HEK293T (cell line): ENCODE measurements around the gene AKR1C3.

Source experiments
- CTCF ChIA-PET: fragments of 350-600 bp; formaldehyde crosslinking; extraction: SDS; loops from one replicate; lab custom pipeline; 2021; ENCODE audit warnings: antibody characterized with exemption, inconsistent platforms; lab: Yijun Ruan, JAX
- POLR2A ChIA-PET: fragments of 350-600 bp; formaldehyde crosslinking; extraction: SDS; loops from one replicate; lab custom pipeline; 2020; ENCODE audit warnings: antibody characterized with exemption, inconsistent platforms; lab: Yijun Ruan, JAX
- DNase-seq: peaks from one replicate; pipeline ENCODE4 v3.0.0; 2012; ENCODE audit warnings: mixed read lengths; ENCODE audit errors: extremely low spot score
- ARNT ChIP-seq: fragments of 450-650 bp; IDR thresholded peaks from 2 replicates; pipeline ENCODE4 v1.6.1; 2017; ENCODE audit warnings: mild to moderate bottlenecking
- BHLHE40 ChIP-seq: fragments of 450-650 bp; IDR thresholded peaks from 2 replicates; pipeline ENCODE4 v1.6.1; 2016; ENCODE audit warnings: mild to moderate bottlenecking, moderate library complexity, borderline replicate concordance
- CTBP1 ChIP-seq: fragments of 450-650 bp; IDR thresholded peaks from 2 replicates; pipeline ENCODE4 v1.6.1; 2016; ENCODE audit warnings: borderline replicate concordance
- ELF4 ChIP-seq: fragments of 450-650 bp; IDR thresholded peaks from 2 replicates; pipeline ENCODE4 v1.6.1; 2017; ENCODE audit warnings: antibody characterized with exemption
- FOXA1 ChIP-seq: fragments of 450-650 bp; IDR thresholded peaks from 2 replicates; pipeline ENCODE4 v1.6.1; 2016; ENCODE audit warnings: mild to moderate bottlenecking
- FOXK2 ChIP-seq: fragments of 450-650 bp; IDR thresholded peaks from 2 replicates; pipeline ENCODE4 v1.6.1; 2016; ENCODE audit warnings: mild to moderate bottlenecking
- FOXM1 ChIP-seq: fragments of 450-650 bp; IDR thresholded peaks from 2 replicates; pipeline ENCODE4 v1.6.1; 2017; ENCODE audit warnings: mild to moderate bottlenecking, borderline replicate concordance
- HDGF ChIP-seq: fragments of 450-650 bp; IDR thresholded peaks from 2 replicates; pipeline ENCODE4 v1.6.1; 2017; ENCODE audit warnings: antibody characterized with exemption, borderline replicate concordance
- L3MBTL2 ChIP-seq: fragments of 450-650 bp; conservative IDR thresholded peaks from 2 replicates; pipeline ENCODE4 v1.6.1; 2016; ENCODE audit warnings: mild to moderate bottlenecking
- LEF1 ChIP-seq: fragments of 450-650 bp; IDR thresholded peaks from 2 replicates; pipeline ENCODE4 v1.6.1; 2017; ENCODE audit warnings: mild to moderate bottlenecking, borderline replicate concordance
- NFRKB ChIP-seq: fragments of 450-650 bp; IDR thresholded peaks from 2 replicates; pipeline ENCODE4 v1.6.1; 2016; ENCODE audit warnings: mild to moderate bottlenecking, moderate library complexity
- SP1 ChIP-seq: fragments of 450-650 bp; IDR thresholded peaks from 2 replicates; pipeline ENCODE4 v1.6.1; 2017
- SUZ12 ChIP-seq: fragments of 450-650 bp; IDR thresholded peaks from 2 replicates; pipeline ENCODE4 v1.6.1; 2016; ENCODE audit warnings: mild to moderate bottlenecking
- TARDBP ChIP-seq: fragments of 450-650 bp; IDR thresholded peaks from 2 replicates; pipeline ENCODE4 v1.6.1; 2016
- ZNF384 ChIP-seq: fragments of 450-650 bp; IDR thresholded peaks from 2 replicates; pipeline ENCODE4 v1.6.1; 2016
- TF ChIP-seq, protein P1 (sequence below): fragments of 450-650 bp; IDR thresholded peaks from 2 replicates; pipeline ENCODE4 v1.6.1; 2016

The AKR1C3 gene

DNA sequence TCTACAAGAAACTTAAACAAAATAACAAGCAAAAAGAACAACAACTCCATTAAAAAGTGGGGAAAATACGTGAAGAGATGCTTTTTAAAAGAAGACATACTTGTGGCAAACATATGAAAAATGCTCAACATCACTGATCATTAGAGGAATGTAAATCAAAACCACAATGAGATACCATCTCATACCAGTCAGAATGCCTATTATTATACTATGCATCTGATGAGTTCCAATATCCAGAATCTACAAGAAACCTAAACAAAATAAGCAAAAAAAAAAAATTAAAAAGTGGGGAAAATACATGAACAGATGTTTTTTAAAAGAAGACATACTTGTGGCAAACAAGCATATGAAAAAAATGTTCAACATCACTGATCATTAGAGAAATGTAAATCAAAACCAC is 29.6 kb upstream of the AKR1C3 start:
- ChIA-PET CTCF (no interaction called here), POLR2A (no interaction called here)
- no peak for TF ChIP-seq TARDBP
- TF ChIP-seq CTBP1: no peak
- no peak for TF ChIP-seq FOXA1
- TF ChIP-seq, protein P1, sequence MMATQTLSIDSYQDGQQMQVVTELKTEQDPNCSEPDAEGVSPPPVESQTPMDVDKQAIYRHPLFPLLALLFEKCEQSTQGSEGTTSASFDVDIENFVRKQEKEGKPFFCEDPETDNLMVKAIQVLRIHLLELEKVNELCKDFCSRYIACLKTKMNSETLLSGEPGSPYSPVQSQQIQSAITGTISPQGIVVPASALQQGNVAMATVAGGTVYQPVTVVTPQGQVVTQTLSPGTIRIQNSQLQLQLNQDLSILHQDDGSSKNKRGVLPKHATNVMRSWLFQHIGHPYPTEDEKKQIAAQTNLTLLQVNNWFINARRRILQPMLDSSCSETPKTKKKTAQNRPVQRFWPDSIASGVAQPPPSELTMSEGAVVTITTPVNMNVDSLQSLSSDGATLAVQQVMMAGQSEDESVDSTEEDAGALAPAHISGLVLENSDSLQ: no peak
- no peak for TF ChIP-seq NFRKB
- TF ChIP-seq HDGF: no peak
- TF ChIP-seq FOXM1: no peak
- no peak for TF ChIP-seq FOXK2
- TF ChIP-seq L3MBTL2: no peak
- no peak for TF ChIP-seq LEF1
- TF ChIP-seq ARNT: no peak
- TF ChIP-seq BHLHE40: no peak
- no peak for TF ChIP-seq SP1
- no peak for TF ChIP-seq ELF4
- TF ChIP-seq ZNF384: no peak
- TF ChIP-seq SUZ12: no peak

DNA sequence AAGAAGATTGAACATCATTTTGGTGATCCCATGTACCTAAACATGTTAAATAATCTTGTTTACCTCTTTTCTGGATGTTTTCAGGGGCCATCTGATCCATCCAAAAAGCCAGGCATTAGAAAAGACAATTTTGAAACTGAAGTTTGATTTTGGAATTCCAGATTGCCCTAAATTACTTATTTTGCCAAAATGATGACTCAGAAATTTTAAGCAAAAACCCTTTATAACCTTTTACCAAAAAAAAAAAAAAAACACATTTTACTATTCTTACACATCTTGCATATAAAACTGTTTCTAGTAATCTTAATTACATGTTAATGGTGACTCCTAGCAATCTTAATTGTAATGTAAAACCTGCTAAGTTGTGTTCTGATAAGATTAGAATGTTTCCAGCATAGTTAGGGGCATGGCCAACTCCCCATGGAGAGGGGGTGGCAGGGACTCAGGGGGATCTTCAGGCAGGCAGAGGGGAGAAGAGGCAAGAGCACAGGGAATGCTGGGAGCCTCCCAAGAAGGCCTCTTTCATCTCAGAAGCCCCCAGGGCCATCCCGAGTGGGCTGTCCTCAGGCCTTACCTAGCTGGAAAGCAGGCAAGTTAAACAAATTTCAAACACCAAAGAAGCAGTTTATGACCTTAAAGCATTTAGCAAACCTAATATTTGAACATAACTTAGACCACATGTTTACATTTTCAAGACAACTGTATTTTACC is 25.8 kb upstream of the AKR1C3 start:
- no peak for DNase-seq
- CTCF ChIA-PET: no interaction called here
- TF ChIP-seq, protein P1: no peak
- TF ChIP-seq HDGF (no peak), CTBP1 (no peak), BHLHE40 (no peak), SP1 (no peak), ZNF384 (no peak), ELF4 (no peak), FOXK2 (no peak), L3MBTL2 (no peak), SUZ12 (no peak), TARDBP (no peak)
- POLR2A ChIA-PET: no interaction called here

More for the DNA sequence above, 29.6 kb upstream of the AKR1C3 start:
- no peak for DNase-seq

DNA sequence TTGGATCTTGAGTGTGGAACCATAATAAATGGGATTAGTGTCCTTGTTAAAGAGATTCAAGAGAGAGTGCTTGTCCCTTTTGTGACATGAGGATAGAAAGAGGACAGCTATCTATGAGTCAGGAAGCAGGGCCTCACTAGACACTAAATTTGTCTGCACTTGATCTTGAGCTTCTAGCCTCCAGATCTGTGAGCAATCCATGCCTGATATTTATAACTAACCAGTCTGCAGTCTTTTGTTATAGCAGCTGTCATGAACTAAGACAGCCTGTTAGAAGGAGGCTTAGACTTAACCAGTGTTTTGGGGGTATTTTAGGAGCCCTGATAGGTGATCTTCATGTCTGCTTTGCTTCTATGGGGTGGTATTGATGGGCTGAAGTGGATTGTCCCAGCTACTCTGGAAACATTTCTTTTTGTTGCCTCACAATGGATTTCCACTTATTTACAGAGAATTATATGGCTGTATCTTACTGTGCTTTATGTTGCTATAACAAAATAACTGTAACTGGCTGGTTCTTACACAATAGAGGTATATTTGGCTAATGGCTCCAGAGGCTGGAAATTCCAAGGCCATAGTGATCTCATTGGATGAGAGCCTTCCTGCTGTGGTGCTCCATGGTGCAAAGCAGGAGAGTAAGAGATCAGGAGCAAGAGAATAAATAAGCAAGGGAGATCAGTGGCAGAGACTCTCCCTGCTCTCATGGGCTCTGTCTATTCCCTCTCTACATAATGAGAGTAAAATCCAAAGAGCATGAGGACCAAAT is 23.4 kb upstream of the AKR1C3 start:
- ChIA-PET POLR2A (no interaction called here), CTCF (no interaction called here)
- no peak for DNase-seq
- TF ChIP-seq SUZ12: no peak
- no peak for TF ChIP-seq FOXA1
- TF ChIP-seq L3MBTL2: no peak
- TF ChIP-seq NFRKB: no peak
- TF ChIP-seq ZNF384: no peak
- no peak for TF ChIP-seq LEF1
- no peak for TF ChIP-seq BHLHE40
- TF ChIP-seq SP1: no peak
- TF ChIP-seq CTBP1: no peak
- no peak for TF ChIP-seq FOXK2
- TF ChIP-seq, protein P1: no peak
- no peak for TF ChIP-seq HDGF
- TF ChIP-seq FOXM1: no peak
- no peak for TF ChIP-seq ARNT
- TF ChIP-seq ELF4: no peak
- no peak for TF ChIP-seq TARDBP

DNA sequence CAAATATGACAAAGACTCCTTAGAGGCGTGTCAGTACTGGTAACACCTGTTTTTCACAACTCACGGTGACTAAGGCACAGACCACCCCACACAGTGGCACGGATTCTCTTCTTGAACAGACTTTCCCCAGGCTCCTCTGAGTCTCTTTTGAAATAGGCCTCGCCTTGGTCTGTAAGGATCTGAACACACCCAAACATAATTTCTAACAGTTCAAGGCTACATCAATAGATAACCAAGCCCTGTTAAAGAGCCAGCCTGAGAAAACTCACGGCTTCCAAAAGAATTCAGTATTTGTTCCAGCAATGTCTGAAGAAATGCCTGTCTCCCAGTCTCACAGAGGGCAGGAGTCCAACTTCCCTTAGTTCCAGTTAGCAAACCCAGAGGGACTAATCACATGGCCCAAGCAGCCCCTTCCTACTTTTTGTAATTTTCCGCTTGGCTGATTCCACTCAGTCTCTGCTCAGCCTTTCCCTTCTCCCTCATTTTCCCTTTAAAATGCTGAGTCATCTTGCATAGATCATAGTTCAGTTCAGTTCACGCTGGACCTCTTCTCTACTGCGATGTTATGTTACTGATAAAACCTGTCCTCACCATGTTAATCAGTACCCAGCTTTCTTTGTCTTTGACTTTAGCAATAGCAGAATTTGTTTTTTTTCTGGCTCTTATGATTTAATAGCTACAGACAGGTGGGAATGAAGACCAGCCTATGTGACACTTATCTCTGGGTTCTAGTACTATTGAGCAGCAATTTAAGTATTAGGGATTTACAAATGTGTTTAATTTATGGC is 22.6 kb upstream of the AKR1C3 start:
- ChIA-PET POLR2A (no interaction called here), CTCF (no interaction called here)
- no peak for DNase-seq
- TF ChIP-seq HDGF: no peak
- TF ChIP-seq SP1: no peak
- TF ChIP-seq CTBP1: no peak
- TF ChIP-seq ARNT: no peak
- no peak for TF ChIP-seq TARDBP

DNA sequence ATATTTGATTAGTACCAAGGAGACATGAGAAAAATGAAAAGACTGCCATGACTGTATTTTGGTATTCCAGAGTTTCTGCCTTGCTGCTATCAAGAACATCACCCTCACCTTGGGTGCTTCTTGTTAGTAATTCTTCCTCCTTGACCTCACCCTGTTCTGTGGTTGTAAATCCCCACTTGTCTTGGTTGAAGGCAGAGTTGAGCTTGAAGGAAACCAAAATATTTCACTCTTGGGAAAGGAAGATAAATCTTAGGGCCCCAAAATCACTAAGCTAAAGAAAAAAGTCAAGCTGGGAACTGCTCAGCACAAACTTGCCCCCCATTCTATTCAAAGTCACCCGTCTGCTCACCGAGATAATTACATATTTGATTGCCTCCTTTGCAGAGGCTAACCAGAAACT is 20.6 kb upstream of the AKR1C3 start:
- no peak for DNase-seq
- TF ChIP-seq SUZ12 (no peak), ARNT (no peak), SP1 (no peak), L3MBTL2 (no peak), FOXM1 (no peak), ZNF384 (no peak), LEF1 (no peak), TARDBP (no peak), BHLHE40 (no peak), FOXA1 (no peak), CTBP1 (no peak), NFRKB (no peak), ELF4 (no peak)
- TF ChIP-seq, protein P1: no peak
- CTCF ChIA-PET: no interaction called here
- POLR2A ChIA-PET: no interaction called here
